ENCODE data around the gene HOOK2. TPM values are rescaled to one million over a fixed set of nuclear protein-coding genes. Genes with fewer than 3 reads are reported as not detected.

Gene HOOK2
- total and polyA plus RNA-seq, 2 of the 13 experiments (the other 11 are each of a cell fraction or from before 2014, with no cell fraction given) = 9.2 to 12.9 TPM

- TF ChIP-seq AHDC1 (CRISPR knock-in tag; IDR thresholded peaks at IDR 0.05; ENCODE audit: borderline replicate concordance) (no peak), ZNF558 (CRISPR knock-in tag; IDR thresholded peaks at IDR 0.05; ENCODE audit: borderline replicate concordance) (no peak), MLXIP (CRISPR knock-in tag; IDR thresholded peaks at IDR 0.05; ENCODE audit: borderline replicate concordance) (no peak), POLR2G (IDR thresholded peaks at IDR 0.05; ENCODE audit: low read depth, low read length) (peak; percentile 57; the same call in 1 of the 2 replicates), ZNF556 (CRISPR knock-in tag; IDR thresholded peaks at IDR 0.05; ENCODE audit: borderline replicate concordance) (peak; percentile 60; the same call in 1 of the 2 replicates), IKZF5 (CRISPR knock-in tag; IDR thresholded peaks at IDR 0.05) (0 out of 2 replicates have a peak, but pooled peaks have one; percentile 14), ZBTB20 (CRISPR knock-in tag; IDR thresholded peaks at IDR 0.05; ENCODE audit: borderline replicate concordance, low read depth) (0 out of 2 replicates have a peak, but pooled peaks have one; percentile 5), ZNF326 (CRISPR knock-in tag; IDR thresholded peaks at IDR 0.05; ENCODE audit: borderline replicate concordance) (no peak), HOXA5 (CRISPR knock-in tag; IDR thresholded peaks at IDR 0.05) (0 out of 2 replicates have a peak, but pooled peaks have one; percentile 15), TMF1 (CRISPR knock-in tag; IDR thresholded peaks at IDR 0.05; ENCODE audit: low read depth) (0 out of 2 replicates have a peak, but pooled peaks have one; percentile 25), MED8 (CRISPR knock-in tag; IDR thresholded peaks at IDR 0.05; ENCODE audit: insufficient replicate concordance) (no peak), HMG20B (CRISPR knock-in tag; conservative IDR thresholded peaks at IDR 0.05) (no peak), ZNF280B (CRISPR knock-in tag; IDR thresholded peaks at IDR 0.05; ENCODE audit: borderline replicate concordance) (peak; percentile 35; the same call in 1 of the 2 replicates), ZNF552 (CRISPR knock-in tag; IDR thresholded peaks at IDR 0.05; ENCODE audit: borderline replicate concordance) (0 out of 2 replicates have a peak, but pooled peaks have one; percentile 83), MAX (IDR thresholded peaks at IDR 0.05) (peak; percentile 72)
These were observed at the start of gene HOOK2 (continued) for GRCh38 chr19:12774588-12775555.

All from HepG2 (cell line).